Lower leg skin (tissue), 4 donors: ENCODE results near the gene MVB12B. TPM values are rescaled to one million over a fixed set of nuclear protein-coding genes. Genes with fewer than 3 reads are reported as not detected.

ENCODE experiments used
- DNase-seq, 2 donors: peaks; one replicate each; pipeline ENCODE4 v3.0.0-alpha.2; 2019; ENCODE audit warnings: low spot score in 2 of 2
- H3K4me3 ChIP-seq: fragments of 200-600 bp; sonication (generic); 2 replicates; pipeline ENCODE4 v1.5.1; 2017; ENCODE audit warnings: mild to moderate bottlenecking, low read depth; ENCODE audit not compliant: poor library complexity, severe bottlenecking
- POLR2A ChIP-seq, 2 donors: fragments of 450-650 bp; IDR thresholded peaks; one replicate each; pipeline ENCODE4 v1.6.1; 2016 to 2017; ENCODE audit warnings: antibody characterized with exemption in 2 of 2, mild to moderate bottlenecking in 1 of 2, moderate library complexity in 1 of 2
- WGBS, 2 donors: methylation state at CpG; one replicate each; pipeline ENCODE4 v1.1.5; 2018; 5-methylcytosine and 5-hydroxymethylcytosine counted together
- intact Hi-C: fragments of 100-400 bp; cut with DNase I; formaldehyde crosslinking; loops from one replicate; pipeline ENCODE4 v1.15.0; 2023; ENCODE audit warnings: low total_unique reads
- total RNA-seq, 4 donors: library from RNA; depleted of rRNA; stranded (reverse); fragments of >200 nt; gene quantifications; one replicate each; pipeline ENCODE4 v1.1.0, GENCODE V29; 2016
- TF ChIP-seq, protein P1 (sequence below), 3 donors: fragments of 450-650 bp; IDR thresholded peaks; one replicate each; pipeline ENCODE4 v1.5.1; 2016; ENCODE audit warnings: antibody characterized with exemption in 3 of 3, mild to moderate bottlenecking in 3 of 3, moderate library complexity in 2 of 3

MVB12B gene
- total RNA-seq, 4 donors from 2014 or later: 8.6 to 12.5 (median 10.9) TPM

DNA sequence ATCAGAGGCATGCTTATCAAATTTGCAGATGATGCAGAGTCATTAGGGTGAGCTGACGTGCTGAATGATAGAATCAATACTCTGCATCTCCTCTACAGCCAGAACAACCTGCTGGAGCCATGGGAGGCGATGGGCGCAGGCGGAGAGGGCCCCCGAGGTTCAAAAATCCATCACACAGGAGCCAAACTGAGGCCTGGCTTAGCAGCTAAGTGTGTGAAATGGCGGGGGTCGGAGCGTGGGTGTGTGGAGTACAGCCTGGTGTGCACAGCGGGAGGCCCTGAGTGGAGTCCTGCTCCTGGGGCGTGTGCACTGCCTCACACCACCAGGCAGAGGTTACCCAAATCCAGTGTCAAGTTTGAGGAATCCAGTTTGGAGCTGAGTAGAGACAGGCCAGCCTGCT lies 73.2 kb downstream of the MVB12B start:
- intact Hi-C loops: loop anchor here (5.0 to 10.0 kb wide), 3 partner anchors 95 to 997 kb away; no protein-coding TSS in a partner anchor
- no peak overlapping the region for H3K4me3 ChIP-seq
- no peak for TF ChIP-seq POLR2A (IDR thresholded peaks at IDR 0.05)
- TF ChIP-seq, protein P1, sequence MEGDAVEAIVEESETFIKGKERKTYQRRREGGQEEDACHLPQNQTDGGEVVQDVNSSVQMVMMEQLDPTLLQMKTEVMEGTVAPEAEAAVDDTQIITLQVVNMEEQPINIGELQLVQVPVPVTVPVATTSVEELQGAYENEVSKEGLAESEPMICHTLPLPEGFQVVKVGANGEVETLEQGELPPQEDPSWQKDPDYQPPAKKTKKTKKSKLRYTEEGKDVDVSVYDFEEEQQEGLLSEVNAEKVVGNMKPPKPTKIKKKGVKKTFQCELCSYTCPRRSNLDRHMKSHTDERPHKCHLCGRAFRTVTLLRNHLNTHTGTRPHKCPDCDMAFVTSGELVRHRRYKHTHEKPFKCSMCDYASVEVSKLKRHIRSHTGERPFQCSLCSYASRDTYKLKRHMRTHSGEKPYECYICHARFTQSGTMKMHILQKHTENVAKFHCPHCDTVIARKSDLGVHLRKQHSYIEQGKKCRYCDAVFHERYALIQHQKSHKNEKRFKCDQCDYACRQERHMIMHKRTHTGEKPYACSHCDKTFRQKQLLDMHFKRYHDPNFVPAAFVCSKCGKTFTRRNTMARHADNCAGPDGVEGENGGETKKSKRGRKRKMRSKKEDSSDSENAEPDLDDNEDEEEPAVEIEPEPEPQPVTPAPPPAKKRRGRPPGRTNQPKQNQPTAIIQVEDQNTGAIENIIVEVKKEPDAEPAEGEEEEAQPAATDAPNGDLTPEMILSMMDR (IDR thresholded peaks at IDR 0.05): no peak
- 95 to 98% methylated on average over 10 of the region's 10 CpGs for WGBS, 2 donors
- DNase-seq: no peak

DNA sequence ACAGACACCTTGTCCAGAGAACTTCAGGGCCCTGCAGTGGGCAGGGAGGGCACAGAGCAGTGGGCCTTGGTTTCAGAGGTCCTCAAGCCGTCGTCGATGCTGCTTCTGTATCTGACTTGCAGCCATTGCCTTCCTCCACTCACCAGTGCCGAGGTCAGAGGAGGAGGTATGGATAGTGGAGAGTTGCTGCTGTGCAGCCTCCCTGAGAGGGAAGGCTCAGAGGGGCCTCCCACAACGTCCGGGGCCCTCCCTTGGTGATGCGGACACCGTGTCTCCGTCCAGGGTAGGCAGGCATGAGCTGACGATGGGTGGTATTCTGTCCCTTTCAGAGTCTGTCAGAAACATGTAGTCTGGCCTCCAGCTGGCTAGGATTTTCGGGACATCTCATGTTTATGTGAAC lies 73.9 kb downstream of the MVB12B start:
- 81 to 84% methylated on average over 11 of the region's 11 CpGs for WGBS, 2 donors
- H3K4me3 ChIP-seq: no peak overlapping the region
- intact Hi-C loops: loop anchor here (5.0 kb wide), 1 partner anchor 998 kb away; no protein-coding TSS in a partner anchor
- DNase-seq: no peak
- no peak for TF ChIP-seq POLR2A (IDR thresholded peaks at IDR 0.05)
- TF ChIP-seq, protein P1 (IDR thresholded peaks at IDR 0.05): no peak

DNA sequence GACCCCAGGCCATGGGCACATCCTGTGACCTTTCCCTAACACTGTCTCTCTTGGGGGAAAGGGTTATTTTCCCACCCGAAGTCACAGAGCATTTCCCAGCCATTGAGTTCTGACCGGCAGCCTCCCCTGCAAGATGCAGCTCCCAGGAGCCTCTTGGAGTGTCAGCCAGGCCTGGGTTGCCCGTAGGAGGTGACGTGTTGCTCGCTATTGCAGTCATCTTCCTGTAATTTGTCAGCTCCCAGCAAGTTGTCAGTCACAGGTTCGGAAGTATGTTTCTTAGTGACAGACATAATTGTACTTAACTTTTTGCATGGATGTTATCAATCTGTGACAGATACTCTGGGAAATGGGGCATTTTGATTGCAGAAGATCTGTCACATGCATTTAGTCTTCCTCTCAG lies 74.5 kb downstream of the MVB12B start:
- DNase-seq: no peak
- 80 to 90% methylated on average over 6 of the region's 6 CpGs for WGBS, 2 donors
- H3K4me3 ChIP-seq: no peak overlapping the region
- TF ChIP-seq, protein P1 (IDR thresholded peaks at IDR 0.05): no peak
- TF ChIP-seq POLR2A (IDR thresholded peaks at IDR 0.05): no peak
- intact Hi-C loops: loop anchor here (5.0 kb wide), 1 partner anchor 999 kb away; no protein-coding TSS in a partner anchor

DNA sequence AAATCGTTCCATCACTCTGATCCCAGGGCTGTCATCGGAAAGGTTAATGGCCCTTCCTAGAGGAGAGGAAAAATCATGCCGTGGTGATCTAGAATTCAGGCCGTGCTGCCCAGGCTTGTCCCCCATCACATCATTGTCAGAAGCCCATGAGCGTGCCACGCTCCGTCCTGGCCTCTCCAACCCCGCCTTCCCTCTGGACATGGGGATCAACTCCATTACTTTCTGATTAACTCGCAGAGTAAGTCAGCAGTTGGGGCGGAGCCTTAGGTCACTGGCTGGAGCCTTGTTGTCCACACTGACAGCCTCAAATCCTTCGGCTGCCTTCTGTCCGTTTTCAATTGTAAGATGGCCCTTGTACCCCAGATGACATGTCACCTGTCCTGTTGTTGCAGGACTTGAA lies 75.0 kb downstream of the MVB12B start:
- whole genome bisulfite sequencing, 2 donors: 85 to 88% methylated on average over 12 of the region's 12 CpGs
- TF ChIP-seq, protein P1 (IDR thresholded peaks at IDR 0.05): no peak
- no peak for TF ChIP-seq POLR2A (IDR thresholded peaks at IDR 0.05)
- DNase-seq: no peak
- intact Hi-C loops: loop anchor here (5.0 kb wide), 1 partner anchor 999 kb away; no protein-coding TSS in a partner anchor
- no peak overlapping the region for H3K4me3 ChIP-seq

DNA sequence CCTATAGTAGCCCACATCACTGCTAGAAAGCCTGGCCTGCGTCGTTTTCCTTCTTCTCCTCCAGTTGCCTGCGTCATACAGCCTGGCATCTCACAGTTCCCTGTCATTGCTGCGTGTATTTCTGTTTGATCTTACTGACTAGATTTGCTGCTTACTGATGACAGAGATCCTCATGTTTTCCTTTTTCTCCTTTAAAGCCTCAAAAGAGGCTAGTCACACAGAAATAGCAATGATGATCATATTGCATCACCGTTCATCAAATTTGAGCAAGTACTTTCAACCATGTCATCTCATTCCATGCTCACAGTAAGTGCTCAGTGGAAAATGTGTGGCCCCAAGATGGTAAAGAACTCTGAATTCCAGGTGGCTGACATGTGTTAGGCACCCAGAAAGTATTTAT lies 76.8 kb downstream of the MVB12B start:
- WGBS, 2 donors: 91 to 93% methylated on average over 5 of the region's 5 CpGs
- H3K4me3 ChIP-seq: no peak overlapping the region
- DNase-seq: no peak
- TF ChIP-seq, protein P1 (IDR thresholded peaks at IDR 0.05): no peak
- TF ChIP-seq POLR2A (IDR thresholded peaks at IDR 0.05): no peak
- intact Hi-C loops: loop anchor here (5.0 kb wide), 1 partner anchor 1001 kb away; no protein-coding TSS in a partner anchor

DNA sequence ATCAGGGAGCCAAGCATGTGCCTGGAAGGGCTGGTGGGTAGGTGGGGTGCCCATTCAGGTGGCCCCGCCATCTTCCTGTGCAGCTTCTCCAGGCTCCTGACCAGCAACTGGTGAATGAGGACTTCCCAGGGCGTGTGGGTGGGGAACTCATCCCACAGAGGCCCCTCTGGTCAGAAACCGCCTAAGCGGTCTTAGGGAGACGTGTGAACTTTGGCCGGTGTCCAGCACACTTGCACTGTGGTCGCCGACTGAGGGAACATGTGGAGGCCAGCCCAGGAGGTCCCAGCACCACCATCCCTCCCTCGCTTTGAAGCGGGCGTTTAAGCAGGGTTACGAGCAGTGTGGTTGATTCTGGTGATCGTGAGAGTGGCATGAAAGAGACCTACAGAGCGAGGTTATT lies 77.8 kb downstream of the MVB12B start:
- DNase-seq: no peak
- WGBS, 2 donors: 90% methylated on average over 11 to 14 of the region's 14 CpGs
- intact Hi-C loops: loop anchor here (5.0 kb wide), 1 partner anchor 1002 kb away; no protein-coding TSS in a partner anchor
- TF ChIP-seq, protein P1 (IDR thresholded peaks at IDR 0.05): no peak
- no peak for TF ChIP-seq POLR2A (IDR thresholded peaks at IDR 0.05)
- H3K4me3 ChIP-seq: no peak overlapping the region
